GM20000 (cell line): ENCODE results near the gene SPTB.

Experiments
- DNase-seq: peaks from one replicate; pipeline ENCODE4 v3.0.0; 2012; ENCODE audit warnings: low spot score
- CTCF ChIP-seq: IDR thresholded peaks from 2 replicates; pipeline ENCODE4 v1.5.1; 2012; ENCODE audit warnings: mild to moderate bottlenecking, control low read depth; ENCODE audit errors: extremely low read depth, missing control alignments

SPTB gene

GRCh38 chr14:64696355-64696857, 183.3 kb downstream of the SPTB start:
- TF ChIP-seq CTCF, result no peak
- DNase-seq, result no peak
